ENCODE results near the gene PIGK. TPM values are rescaled to one million over a fixed set of nuclear protein-coding genes. Genes with fewer than 3 reads are reported as not detected.

The PIGK gene
- total RNA-seq, 5 donors from 2014 or later (not counting 1 experiment from before 2014, with no cell fraction given) = 17.9 to 23.9 (median 21.2) TPM

- H3K4me3 ChIP-seq (ENCODE audit: control insufficient read depth in 1 of 2, extremely low read depth in 1 of 2, low read length in 1 of 2) = no peak overlapping the region
- H3K27me3 ChIP-seq (replicated peaks in 1 of 2; ENCODE audit: control insufficient read depth in 2 of 2, extremely low read depth in 1 of 2, insufficient read depth in 2 of 2, low read length in 1 of 2) = no peaks in the 10 kb centered on the region
- peaks cover 7% of the 10 kb centered on the region for H3K9me3 ChIP-seq
- Mint-ChIP-seq H3K27ac (no peak overlapping the region), H3K36me3 (peaks cover 16% of the 10 kb centered on the region), H3K4me3 (no peak overlapping the region), H3K27me3 (peaks cover 0 to 3% of the 10 kb centered on the region in 2 donors), H3K9me3 (peaks cover 9 to 37% (median 23%) of the 10 kb centered on the region in 3 donors), H3K4me1 (peaks cover 3 to 12% (median 12%) of the 10 kb centered on the region in 3 donors)
- DNase-seq (no peak), ATAC-seq (replicated peaks in 1 of 4) (no peak)
- CTCF ChIA-PET = interaction anchor here in 1 of 2 donors (0.5 kb wide), 1 partner anchor 10 kb away, joined by 3 read pairs; no protein-coding TSS in a partner anchor
- no peak overlapping the region for H3K27ac ChIP-seq (ENCODE audit: low read length)
- POLR2A ChIA-PET = interaction anchor here in 1 of 2 donors (0.6 kb wide), 1 partner anchor 123 kb away, joined by 3 read pairs; no protein-coding TSS in a partner anchor
- no CpG with 5 or more reads among the region's 2 CpGs for WGBS (ENCODE audit: insufficient coverage)
- no peaks in the 10 kb centered on the region for H3K36me3 ChIP-seq (ENCODE audit: control insufficient read depth in 2 of 2, extremely low read depth in 1 of 2, insufficient read depth in 1 of 2, low read length in 1 of 2)
- H3K4me1 ChIP-seq (ENCODE audit: control insufficient read depth in 1 of 2, extremely low read depth in 1 of 2, insufficient read depth in 2 of 2, low read length in 2 of 2) = no peaks in the 10 kb centered on the region
These were observed 26.6 kb upstream of the PIGK start for GRCh38 chr1:77245830-77246229.

GRCh38 chr1:77239311-77239710 is 20.1 kb upstream of the PIGK start:
- Mint-ChIP-seq H3K4me3 (no peak overlapping the region), H3K27me3 (peaks cover 0 to 14% of the 10 kb centered on the region in 2 donors), H3K4me1 (peaks cover 0 to 7% (median 0%) of the 10 kb centered on the region in 3 donors), H3K9me3 (peaks cover 3 to 7% (median 5%) of the 10 kb centered on the region in 3 donors), H3K27ac (no peak overlapping the region), H3K36me3 (no peaks in the 10 kb centered on the region)
- ChIA-PET CTCF (interaction anchor here in 1 of 2 donors (0.6 kb wide), 1 partner anchor 645 kb away, joined by 5 read pairs; no protein-coding TSS in a partner anchor), POLR2A (no interaction called here)
- ATAC-seq (replicated peaks in 1 of 4) (no peak), DNase-seq (no peak)
- Histone ChIP-seq H3K27ac (ENCODE audit: low read length) (no peak overlapping the region), H3K4me3 (ENCODE audit: control insufficient read depth in 1 of 2, extremely low read depth in 1 of 2, low read length in 1 of 2) (no peak overlapping the region), H3K27me3 (replicated peaks in 1 of 2; ENCODE audit: control insufficient read depth in 2 of 2, extremely low read depth in 1 of 2, insufficient read depth in 2 of 2, low read length in 1 of 2) (no peaks in the 10 kb centered on the region), H3K4me1 (ENCODE audit: control insufficient read depth in 1 of 2, extremely low read depth in 1 of 2, insufficient read depth in 2 of 2, low read length in 2 of 2) (peaks cover 0 to 2% of the 10 kb centered on the region in 2 experiments), H3K36me3 (ENCODE audit: control insufficient read depth in 2 of 2, extremely low read depth in 1 of 2, insufficient read depth in 1 of 2, low read length in 1 of 2) (no peaks in the 10 kb centered on the region), H3K9me3 (no peaks in the 10 kb centered on the region)
- no CpG with 5 or more reads among the region's 3 CpGs for WGBS (ENCODE audit: insufficient coverage)

GRCh38 chr1:77238462-77238861 is 19.2 kb upstream of the PIGK start:
- H3K9me3 ChIP-seq = no peaks in the 10 kb centered on the region
- no peaks in the 10 kb centered on the region for H3K36me3 Mint-ChIP-seq
- no peak overlapping the region for H3K27ac Mint-ChIP-seq
- peaks cover 0 to 7% (median 0%) of the 10 kb centered on the region in 3 donors for H3K4me1 Mint-ChIP-seq
- H3K36me3 ChIP-seq (ENCODE audit: control insufficient read depth in 2 of 2, extremely low read depth in 1 of 2, insufficient read depth in 1 of 2, low read length in 1 of 2) = no peaks in the 10 kb centered on the region
- DNase-seq (no peak), ATAC-seq (replicated peaks in 1 of 4) (no peak)
- no peak overlapping the region for H3K4me3 Mint-ChIP-seq
- peaks cover 5 to 10% (median 5%) of the 10 kb centered on the region in 3 donors for H3K9me3 Mint-ChIP-seq
- ChIA-PET POLR2A (interaction anchor here in 1 of 2 donors (0.9 kb wide), 1 partner anchor 9 kb away, joined by 3 read pairs; no protein-coding TSS in a partner anchor), CTCF (no interaction called here)
- peaks cover 0 to 2% of the 10 kb centered on the region in 2 experiments for H3K4me1 ChIP-seq (ENCODE audit: control insufficient read depth in 1 of 2, extremely low read depth in 1 of 2, insufficient read depth in 2 of 2, low read length in 2 of 2)
- no CpG with 5 or more reads among the region's 1 CpG for WGBS (ENCODE audit: insufficient coverage)
- H3K27me3 Mint-ChIP-seq = peaks cover 0 to 14% of the 10 kb centered on the region in 2 donors
- no peak overlapping the region for H3K4me3 ChIP-seq (ENCODE audit: control insufficient read depth in 1 of 2, extremely low read depth in 1 of 2, low read length in 1 of 2)
- no peak overlapping the region for H3K27ac ChIP-seq (ENCODE audit: low read length)
- no peaks in the 10 kb centered on the region for H3K27me3 ChIP-seq (replicated peaks in 1 of 2; ENCODE audit: control insufficient read depth in 2 of 2, extremely low read depth in 1 of 2, insufficient read depth in 2 of 2, low read length in 1 of 2)

GRCh38 chr1:77234943-77235342 is 15.7 kb upstream of the PIGK start:
- H3K9me3 Mint-ChIP-seq = peaks cover 5 to 13% (median 5%) of the 10 kb centered on the region in 3 donors
- POLR2A ChIA-PET = no interaction called here
- no CpG with 5 or more reads among the region's 1 CpG for WGBS (ENCODE audit: insufficient coverage)

GRCh38 chr1:77234096-77234495 is 14.9 kb upstream of the PIGK start:
- no CpG with 5 or more reads among the region's 1 CpG for WGBS (ENCODE audit: insufficient coverage)
- DNase-seq = no peak
- Mint-ChIP-seq H3K27me3 (peaks cover 0 to 11% of the 10 kb centered on the region in 2 donors), H3K27ac (no peak overlapping the region), H3K9me3 (peaks cover 5 to 13% (median 5%) of the 10 kb centered on the region in 3 donors), H3K4me3 (no peak overlapping the region), H3K4me1 (peaks cover 0 to 7% (median 0%) of the 10 kb centered on the region in 3 donors), H3K36me3 (peaks cover 4% of the 10 kb centered on the region)
- H3K27me3 ChIP-seq (replicated peaks in 1 of 2; ENCODE audit: control insufficient read depth in 2 of 2, extremely low read depth in 1 of 2, insufficient read depth in 2 of 2, low read length in 1 of 2) = no peaks in the 10 kb centered on the region
- no peaks in the 10 kb centered on the region for H3K4me1 ChIP-seq (ENCODE audit: control insufficient read depth in 1 of 2, extremely low read depth in 1 of 2, insufficient read depth in 2 of 2, low read length in 2 of 2)
- peaks cover 4% of the 10 kb centered on the region for H3K9me3 ChIP-seq
- no peak for ATAC-seq (replicated peaks in 1 of 4)
- H3K27ac ChIP-seq (ENCODE audit: low read length) = no peak overlapping the region
- ChIA-PET POLR2A (no interaction called here), CTCF (no interaction called here)
- H3K4me3 ChIP-seq (ENCODE audit: control insufficient read depth in 1 of 2, extremely low read depth in 1 of 2, low read length in 1 of 2) = no peak overlapping the region
- H3K36me3 ChIP-seq (ENCODE audit: control insufficient read depth in 2 of 2, extremely low read depth in 1 of 2, insufficient read depth in 1 of 2, low read length in 1 of 2) = no peaks in the 10 kb centered on the region

More at GRCh38 chr1:77234943-77235342, 15.7 kb upstream of the PIGK start:
- ATAC-seq (replicated peaks in 1 of 4) = no peak
- Histone ChIP-seq H3K27ac (ENCODE audit: low read length) (no peak overlapping the region), H3K4me1 (ENCODE audit: control insufficient read depth in 1 of 2, extremely low read depth in 1 of 2, insufficient read depth in 2 of 2, low read length in 2 of 2) (peaks cover 0 to under 1% of the 10 kb centered on the region in 2 experiments), H3K9me3 (peaks cover 4% of the 10 kb centered on the region), H3K27me3 (replicated peaks in 1 of 2; ENCODE audit: control insufficient read depth in 2 of 2, extremely low read depth in 1 of 2, insufficient read depth in 2 of 2, low read length in 1 of 2) (no peaks in the 10 kb centered on the region), H3K36me3 (ENCODE audit: control insufficient read depth in 2 of 2, extremely low read depth in 1 of 2, insufficient read depth in 1 of 2, low read length in 1 of 2) (no peaks in the 10 kb centered on the region), H3K4me3 (ENCODE audit: control insufficient read depth in 1 of 2, extremely low read depth in 1 of 2, low read length in 1 of 2) (no peak overlapping the region)
- Mint-ChIP-seq H3K36me3 (peaks cover 4% of the 10 kb centered on the region), H3K27me3 (peaks cover 0 to 11% of the 10 kb centered on the region in 2 donors), H3K27ac (no peak overlapping the region), H3K4me1 (peaks cover 0 to 7% (median 0%) of the 10 kb centered on the region in 3 donors), H3K4me3 (no peak overlapping the region)
- CTCF ChIA-PET = no interaction called here
- no peak for DNase-seq

GRCh38 chr1:77232829-77233228 is 13.6 kb upstream of the PIGK start:
- DNase-seq (no peak), ATAC-seq (replicated peaks in 1 of 4) (no peak)
- no peak overlapping the region for H3K27ac Mint-ChIP-seq
- ChIA-PET POLR2A (interaction anchor here in 1 of 2 donors (0.6 kb wide), 1 partner anchor 1397 kb away, joined by 4 read pairs; no protein-coding TSS in a partner anchor), CTCF (no interaction called here)
- H3K4me1 Mint-ChIP-seq = no peaks in the 10 kb centered on the region
- Histone ChIP-seq H3K4me1 (ENCODE audit: control insufficient read depth in 1 of 2, extremely low read depth in 1 of 2, insufficient read depth in 2 of 2, low read length in 2 of 2) (no peaks in the 10 kb centered on the region), H3K27ac (ENCODE audit: low read length) (no peak overlapping the region), H3K36me3 (ENCODE audit: control insufficient read depth in 2 of 2, extremely low read depth in 1 of 2, insufficient read depth in 1 of 2, low read length in 1 of 2) (no peaks in the 10 kb centered on the region), H3K27me3 (replicated peaks in 1 of 2; ENCODE audit: control insufficient read depth in 2 of 2, extremely low read depth in 1 of 2, insufficient read depth in 2 of 2, low read length in 1 of 2) (no peaks in the 10 kb centered on the region), H3K4me3 (ENCODE audit: control insufficient read depth in 1 of 2, extremely low read depth in 1 of 2, low read length in 1 of 2) (no peak overlapping the region), H3K9me3 (peaks cover 4% of the 10 kb centered on the region)
- no CpG with 5 or more reads among the region's 1 CpG for WGBS (ENCODE audit: insufficient coverage)
- no peak overlapping the region for H3K4me3 Mint-ChIP-seq
- peaks cover 4% of the 10 kb centered on the region for H3K36me3 Mint-ChIP-seq
- peaks cover 5 to 13% (median 5%) of the 10 kb centered on the region in 3 donors for H3K9me3 Mint-ChIP-seq
- peaks cover 0 to 6% of the 10 kb centered on the region in 2 donors for H3K27me3 Mint-ChIP-seq

Data from T-cell (primary cell).